OCI-LY1 (cell line): ENCODE measurements around the gene CPLX1.
"Not testable (repeated sequence)": the region's sequence is repeated elsewhere in the genome, so short reads cannot be mapped to it uniquely, and the experiment has no call there.

Experiments
- H2AFZ ChIP-seq: fragments of 200-600 bp; sonication (generic), shearing (Covaris generic); 2 replicates; pipeline ENCODE4 v1.6.0; 2014; ENCODE audit warnings: antibody characterized with exemption, mild to moderate bottlenecking, low read length
- H3F3A ChIP-seq: fragments of 200-600 bp; sonication (generic), shearing (Covaris generic); 2 replicates; pipeline ENCODE4 v1.6.0; 2014; ENCODE audit warnings: mild to moderate bottlenecking, antibody characterized with exemption, low read length, moderate library complexity; ENCODE audit not compliant: insufficient read depth
- H3K27ac ChIP-seq: fragments of 200-600 bp; sonication (generic); 2 replicates; pipeline ENCODE4 v1.5.1; 2014; ENCODE audit warnings: low read length, mixed run types, mild to moderate bottlenecking, low read depth; ENCODE audit not compliant: poor library complexity, severe bottlenecking
- H3K27me3 ChIP-seq: fragments of 200-600 bp; sonication (generic); 2 replicates; pipeline ENCODE4 v1.6.0; 2014; ENCODE audit warnings: antibody characterized with exemption, mild to moderate bottlenecking, low read length, moderate library complexity; ENCODE audit not compliant: insufficient read depth
- H3K36me3 ChIP-seq: fragments of 200-600 bp; sonication (generic); 2 replicates; pipeline ENCODE4 v1.6.1; 2014; ENCODE audit warnings: mild to moderate bottlenecking, antibody characterized with exemption, low read length, moderate library complexity, mixed read lengths; ENCODE audit not compliant: insufficient read depth
- H3K4me1 ChIP-seq: fragments of 200-600 bp; sonication (generic); 2 replicates; pipeline ENCODE4 v1.5.1; 2014; ENCODE audit warnings: mild to moderate bottlenecking, low read length, moderate library complexity; ENCODE audit not compliant: insufficient read depth, severe bottlenecking
- H3K4me2 ChIP-seq: fragments of 200-600 bp; sonication (generic), shearing (Covaris generic); 2 replicates; pipeline ENCODE4 v1.6.1; 2014; ENCODE audit warnings: low read length
- H3K4me3 ChIP-seq: fragments of 200-600 bp; sonication (generic); 2 replicates; pipeline ENCODE4 v1.5.1; 2014; ENCODE audit warnings: low read length, low read depth, mild to moderate bottlenecking, mixed read lengths; ENCODE audit not compliant: poor library complexity, severe bottlenecking
- H3K79me2 ChIP-seq: fragments of 200-600 bp; shearing (Covaris generic); 2 replicates; pipeline ENCODE4 v1.6.1; 2016; ENCODE audit warnings: mixed run types, low read length, mixed read lengths; ENCODE audit not compliant: insufficient read depth
- H3K9ac ChIP-seq: fragments of 200-600 bp; sonication (generic), shearing (Covaris generic); 2 replicates; pipeline ENCODE4 v1.6.1; 2014; ENCODE audit warnings: mild to moderate bottlenecking, low read length, mixed read lengths
- H3K9me2 ChIP-seq: fragments of 200-600 bp; sonication (generic), shearing (Covaris generic); 2 replicates; pipeline ENCODE4 v1.6.1; 2014; ENCODE audit warnings: low read depth, mild to moderate bottlenecking, low read length, mixed read lengths
- H3K9me3 ChIP-seq: fragments of 200-600 bp; shearing (Covaris generic); 2 replicates; pipeline ENCODE4 v1.6.1; 2014; ENCODE audit warnings: low read length, mixed read lengths
- H4K20me1 ChIP-seq: fragments of 200-600 bp; sonication (generic), shearing (Covaris generic); 2 replicates; pipeline ENCODE4 v1.6.0; 2016; ENCODE audit warnings: mild to moderate bottlenecking, low read length; ENCODE audit not compliant: insufficient read depth
- EZH2 ChIP-seq: fragments of 200-600 bp; sonication (generic), shearing (Covaris generic); IDR thresholded peaks from 2 replicates; pipeline ENCODE4 v1.8.0; 2017; ENCODE audit warnings: borderline replicate concordance, mixed run types, mild to moderate bottlenecking, antibody characterized with exemption, low read length, moderate library complexity, mixed read lengths
- TF ChIP-seq, protein P1 (sequence below): fragments of 200-600 bp; sonication (generic), shearing (Covaris generic); IDR thresholded peaks from 2 replicates; pipeline ENCODE4 v1.5.1; 2017; ENCODE audit warnings: mild to moderate bottlenecking, antibody characterized with exemption, low read length, moderate library complexity, mixed read lengths

The CPLX1 gene

DNA sequence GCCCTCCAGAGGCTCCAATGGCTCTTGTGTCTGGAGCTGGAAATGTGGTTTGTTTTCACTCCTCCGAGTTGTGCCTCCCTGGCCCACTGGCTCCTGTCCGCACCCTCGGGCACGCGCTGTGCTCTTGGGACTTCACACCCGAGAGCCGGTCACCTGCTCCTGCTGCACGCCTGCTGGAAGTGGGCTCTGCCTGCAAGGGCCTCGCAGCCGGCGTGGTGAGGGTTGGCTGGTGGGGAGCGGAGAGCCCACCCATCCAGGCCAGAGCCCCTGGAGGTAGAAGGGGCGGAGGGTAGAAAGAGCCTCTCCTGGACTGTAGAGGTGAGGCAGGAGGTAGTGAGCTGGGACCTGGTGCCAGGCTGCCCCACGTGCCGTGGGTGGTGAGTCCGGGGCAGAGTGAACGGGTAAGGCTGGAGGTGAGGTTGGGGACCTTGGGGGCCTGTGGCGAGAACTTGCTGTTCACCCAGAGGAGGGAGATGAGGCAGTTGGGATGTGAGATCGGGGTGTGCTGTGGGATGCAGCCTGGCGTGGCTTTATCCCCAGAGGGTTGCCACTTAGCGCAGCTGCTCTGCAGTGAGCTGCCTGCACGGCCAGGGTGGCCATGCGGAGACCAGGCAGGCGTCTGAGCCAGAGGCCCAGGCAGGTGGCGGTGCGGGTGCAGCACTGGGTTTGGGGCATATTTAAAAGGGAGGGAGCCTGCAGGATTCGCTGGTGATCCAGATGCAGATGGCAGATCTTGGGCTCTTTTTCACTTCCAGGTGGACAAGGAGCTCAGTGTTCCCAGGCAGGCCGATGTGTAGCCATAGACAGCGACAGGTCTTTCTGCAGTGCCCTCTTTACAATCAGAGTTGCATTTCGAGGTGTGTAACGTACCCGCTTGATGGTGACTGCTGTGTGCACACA, 71.5 kb downstream of the CPLX1 start:
- H3K79me2 ChIP-seq, result no peaks in the 10 kb centered on the region
- no peaks in the 10 kb centered on the region for H3K4me1 ChIP-seq

DNA sequence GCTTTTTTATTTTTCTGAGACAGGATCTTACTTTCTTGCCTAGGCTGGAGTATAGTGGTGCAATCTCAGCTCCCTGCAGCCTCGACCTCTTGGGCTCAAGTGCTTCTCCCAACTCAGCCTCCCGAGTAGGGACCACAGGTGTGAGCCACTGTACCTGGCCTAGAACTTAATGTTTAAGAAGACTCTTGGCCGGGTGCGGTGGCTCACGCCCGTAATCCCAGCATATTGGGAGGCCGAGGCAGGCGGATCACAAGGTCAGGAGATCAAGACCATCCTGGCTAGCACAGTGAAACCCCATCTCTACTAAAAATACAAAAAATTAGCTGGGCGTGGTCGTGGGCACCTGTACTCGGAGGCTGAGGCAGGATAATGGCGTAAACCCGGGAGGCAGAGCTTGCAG, 72.7 kb downstream of the CPLX1 start:
- H3K79me2 ChIP-seq, result not testable (repeated sequence)

More for the DNA sequence above, 71.5 kb downstream of the CPLX1 start:
- no peaks in the 10 kb centered on the region for H3K9me3 ChIP-seq
- H3K27me3 ChIP-seq, result no peaks in the 10 kb centered on the region
- no peak overlapping the region for H3K9ac ChIP-seq
- no peaks in the 10 kb centered on the region for H3F3A ChIP-seq
- no peak overlapping the region for H2AFZ ChIP-seq
- 0 out of 2 replicates have a peak, but pooled peaks cover 6% of the 10 kb centered on the region for H3K36me3 ChIP-seq
- H3K27ac ChIP-seq, result no peak overlapping the region
- no peak overlapping the region for H3K4me3 ChIP-seq
- H4K20me1 ChIP-seq, result no peaks in the 10 kb centered on the region
- no peaks in the 10 kb centered on the region for H3K9me2 ChIP-seq
- TF ChIP-seq, protein P1, sequence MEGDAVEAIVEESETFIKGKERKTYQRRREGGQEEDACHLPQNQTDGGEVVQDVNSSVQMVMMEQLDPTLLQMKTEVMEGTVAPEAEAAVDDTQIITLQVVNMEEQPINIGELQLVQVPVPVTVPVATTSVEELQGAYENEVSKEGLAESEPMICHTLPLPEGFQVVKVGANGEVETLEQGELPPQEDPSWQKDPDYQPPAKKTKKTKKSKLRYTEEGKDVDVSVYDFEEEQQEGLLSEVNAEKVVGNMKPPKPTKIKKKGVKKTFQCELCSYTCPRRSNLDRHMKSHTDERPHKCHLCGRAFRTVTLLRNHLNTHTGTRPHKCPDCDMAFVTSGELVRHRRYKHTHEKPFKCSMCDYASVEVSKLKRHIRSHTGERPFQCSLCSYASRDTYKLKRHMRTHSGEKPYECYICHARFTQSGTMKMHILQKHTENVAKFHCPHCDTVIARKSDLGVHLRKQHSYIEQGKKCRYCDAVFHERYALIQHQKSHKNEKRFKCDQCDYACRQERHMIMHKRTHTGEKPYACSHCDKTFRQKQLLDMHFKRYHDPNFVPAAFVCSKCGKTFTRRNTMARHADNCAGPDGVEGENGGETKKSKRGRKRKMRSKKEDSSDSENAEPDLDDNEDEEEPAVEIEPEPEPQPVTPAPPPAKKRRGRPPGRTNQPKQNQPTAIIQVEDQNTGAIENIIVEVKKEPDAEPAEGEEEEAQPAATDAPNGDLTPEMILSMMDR, result no peak
- TF ChIP-seq EZH2, result no peak
- no peak overlapping the region for H3K4me2 ChIP-seq

DNA sequence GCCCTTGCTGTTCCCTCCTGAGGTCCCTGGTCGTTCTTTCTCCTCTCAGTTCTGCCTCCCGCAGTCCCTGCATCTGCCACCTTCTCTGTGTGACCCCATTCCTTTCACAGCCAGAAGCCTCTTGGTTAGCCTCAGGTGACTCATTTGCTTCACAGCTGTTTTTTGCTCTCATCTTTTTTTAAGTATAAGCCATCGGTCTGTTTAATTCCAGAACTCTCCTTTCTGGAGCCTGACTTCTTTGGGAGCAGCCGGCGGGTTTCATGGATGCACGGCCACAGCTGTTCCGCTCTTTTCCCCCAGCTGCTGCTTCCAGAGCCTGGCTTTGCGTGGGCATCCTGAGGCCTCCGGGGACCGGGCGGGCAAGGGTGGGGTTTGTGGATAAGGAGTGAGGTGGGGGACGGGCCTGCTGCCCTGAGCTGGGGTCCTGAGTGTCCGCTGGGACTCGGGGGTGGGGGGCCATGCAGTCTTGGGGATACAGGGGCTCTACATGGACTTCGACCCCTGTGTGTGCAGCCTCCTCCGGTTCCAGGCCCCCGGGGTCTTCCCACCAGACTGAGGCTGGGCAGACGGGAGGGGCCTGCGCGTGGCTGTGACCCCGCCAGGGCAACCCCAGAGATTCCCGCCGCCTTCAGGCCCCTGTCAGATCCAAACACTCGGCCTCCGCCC, 73.6 kb downstream of the CPLX1 start:
- Histone ChIP-seq H3K36me3 (peaks cover 6% of the 10 kb centered on the region; the same call in 1 of the 2 replicates), H4K20me1 (no peaks in the 10 kb centered on the region)

More for the DNA sequence above, 72.7 kb downstream of the CPLX1 start:
- H3F3A ChIP-seq, H3K27me3 ChIP-seq, H3K27ac ChIP-seq, H3K4me3 ChIP-seq, H3K4me1 ChIP-seq, H2AFZ ChIP-seq, H3K9ac ChIP-seq, H3K9me3 ChIP-seq, H3K9me2 ChIP-seq, H3K36me3 ChIP-seq, H4K20me1 ChIP-seq, H3K4me2 ChIP-seq: not testable (repeated sequence)

More for the DNA sequence above, 73.6 kb downstream of the CPLX1 start:
- no peaks in the 10 kb centered on the region for H3F3A ChIP-seq
- no peaks in the 10 kb centered on the region for H3K27me3 ChIP-seq
- H2AFZ ChIP-seq, result no peak overlapping the region
- H3K9me2 ChIP-seq, result no peaks in the 10 kb centered on the region
- H3K4me3 ChIP-seq, result no peak overlapping the region
- no peak overlapping the region for H3K4me2 ChIP-seq
- H3K79me2 ChIP-seq, result no peaks in the 10 kb centered on the region
- H3K4me1 ChIP-seq, result no peaks in the 10 kb centered on the region
- H3K9me3 ChIP-seq, result no peaks in the 10 kb centered on the region
- H3K9ac ChIP-seq, result no peak overlapping the region
- TF ChIP-seq, protein P1, result no peak
- TF ChIP-seq EZH2, result no peak
- no peak overlapping the region for H3K27ac ChIP-seq
